HepG2 (cell line): Measurements from ENCODE around the gene TATDN2. TPM values are rescaled to one million over a fixed set of nuclear protein-coding genes. Genes with fewer than 3 reads are reported as not detected.

ENCODE experiments used
- ETV6 ChIP-seq: sonication (generic); formaldehyde crosslinking; conservative IDR thresholded peaks from 2 replicates; pipeline ENCODE4 v1.4.0; 2020; ENCODE audit warnings: missing genetic modification reagents
- HOXA9 ChIP-seq: sonication (generic); formaldehyde crosslinking; IDR thresholded peaks from 2 replicates; pipeline ENCODE4 v1.8.1; 2022; ENCODE audit warnings: missing genetic modification reagents, mild to moderate bottlenecking, moderate library complexity, borderline replicate concordance
- MEF2D ChIP-seq: sonication (generic); formaldehyde crosslinking; IDR thresholded peaks from 2 replicates; pipeline ENCODE4 v1.5.1; 2020; ENCODE audit warnings: mild to moderate bottlenecking, missing genetic modification reagents
- NFYC ChIP-seq: IDR thresholded peaks from 2 replicates; pipeline ENCODE4 v1.6.1; 2016; ENCODE audit warnings: missing genetic modification reagents, missing compliant biosample characterization
- SALL2 ChIP-seq: sonication (generic); formaldehyde crosslinking; IDR thresholded peaks from 2 replicates; pipeline ENCODE4 v1.8.1; 2023; ENCODE audit warnings: mild to moderate bottlenecking, missing genetic modification reagents, inconsistent platforms
- SP1 ChIP-seq, 2 experiments: fragments of 450-650 bp in 1 of 2; sonication (generic) in 1 of 2; formaldehyde crosslinking in 1 of 2; IDR thresholded peaks; 2 replicates each; pipeline versions ENCODE4 v1.4.0 to v1.6.1; 2016 to 2020; ENCODE audit warnings: missing genetic modification reagents in 1 of 2
- ZFP36L1 ChIP-seq: sonication (generic); formaldehyde crosslinking; IDR thresholded peaks from 2 replicates; pipeline ENCODE4 v1.8.0; 2022; ENCODE audit warnings: mild to moderate bottlenecking, missing genetic modification reagents, moderate library complexity
- ZNF225 ChIP-seq: sonication (generic); formaldehyde crosslinking; IDR thresholded peaks from 2 replicates; pipeline ENCODE4 v1.4.0; 2020; ENCODE audit warnings: mild to moderate bottlenecking, missing genetic modification reagents
- ZNF3 ChIP-seq: IDR thresholded peaks from 2 replicates; pipeline ENCODE4 v1.7.0; 2017; ENCODE audit warnings: inconsistent platforms
- polyA plus RNA-seq, 8 experiments: library from polyadenylated mRNA; depleted of rRNA in 3 of 8; stranded (reverse) in 7 of 8; unstranded in 1 of 8; fragments of >200 nt; fragmentation: Illumina TruSeq in 4 of 8; extraction: Trizol in 4 of 8; gene quantifications; 2 replicates each; pipeline versions ENCODE4 v1.2.1 to v1.2.3, GENCODE V29; 2011 to 2016; ENCODE audit warnings: low read depth in 4 of 8, missing spikeins in 1 of 8, mixed read lengths in 1 of 8; ENCODE audit not compliant: insufficient read depth in 1 of 8
- total RNA-seq, 5 experiments: library from RNA; depleted of rRNA; stranded (reverse); fragments of >200 nt; fragmentation: Illumina TruSeq; extraction: Trizol; gene quantifications; 2 replicates each; pipeline ENCODE4 v1.2.3, GENCODE V29; 2016; ENCODE audit warnings: low read depth in 1 of 5
- TF ChIP-seq, protein P1 (sequence below): IDR thresholded peaks from 2 replicates; pipeline ENCODE4 v1.6.1; 2016; ENCODE audit warnings: low read depth, missing genetic modification reagents, missing compliant biosample characterization
- TF ChIP-seq, protein P2 (sequence below): IDR thresholded peaks from 2 replicates; pipeline ENCODE4 v1.6.1; 2016; ENCODE audit warnings: missing genetic modification reagents, missing compliant biosample characterization
- TF ChIP-seq, protein P3 (sequence below): conservative IDR thresholded peaks from 2 replicates; pipeline ENCODE4 v1.6.1; 2018; ENCODE audit warnings: missing genetic modification reagents
- TF ChIP-seq, protein P4 (sequence below): sonication (generic); formaldehyde crosslinking; IDR thresholded peaks from 2 replicates; pipeline ENCODE4 v1.5.0; 2020; ENCODE audit warnings: missing genetic modification reagents
- TF ChIP-seq, protein P5 (sequence below): sonication (generic); formaldehyde crosslinking; IDR thresholded peaks from 2 replicates; pipeline ENCODE4 v1.5.0; 2020; ENCODE audit warnings: missing genetic modification reagents
- TF ChIP-seq, protein P6 (sequence below): sonication (generic); formaldehyde crosslinking; IDR thresholded peaks from 2 replicates; pipeline ENCODE4 v1.5.0; 2020; ENCODE audit warnings: mild to moderate bottlenecking, missing genetic modification reagents, moderate library complexity

The TATDN2 gene
- total and polyA plus RNA-seq, 2 of the 13 experiments (the other 11 are each of a cell fraction or from before 2014, with no cell fraction given), result 12.1 to 21.9 TPM

DNA sequence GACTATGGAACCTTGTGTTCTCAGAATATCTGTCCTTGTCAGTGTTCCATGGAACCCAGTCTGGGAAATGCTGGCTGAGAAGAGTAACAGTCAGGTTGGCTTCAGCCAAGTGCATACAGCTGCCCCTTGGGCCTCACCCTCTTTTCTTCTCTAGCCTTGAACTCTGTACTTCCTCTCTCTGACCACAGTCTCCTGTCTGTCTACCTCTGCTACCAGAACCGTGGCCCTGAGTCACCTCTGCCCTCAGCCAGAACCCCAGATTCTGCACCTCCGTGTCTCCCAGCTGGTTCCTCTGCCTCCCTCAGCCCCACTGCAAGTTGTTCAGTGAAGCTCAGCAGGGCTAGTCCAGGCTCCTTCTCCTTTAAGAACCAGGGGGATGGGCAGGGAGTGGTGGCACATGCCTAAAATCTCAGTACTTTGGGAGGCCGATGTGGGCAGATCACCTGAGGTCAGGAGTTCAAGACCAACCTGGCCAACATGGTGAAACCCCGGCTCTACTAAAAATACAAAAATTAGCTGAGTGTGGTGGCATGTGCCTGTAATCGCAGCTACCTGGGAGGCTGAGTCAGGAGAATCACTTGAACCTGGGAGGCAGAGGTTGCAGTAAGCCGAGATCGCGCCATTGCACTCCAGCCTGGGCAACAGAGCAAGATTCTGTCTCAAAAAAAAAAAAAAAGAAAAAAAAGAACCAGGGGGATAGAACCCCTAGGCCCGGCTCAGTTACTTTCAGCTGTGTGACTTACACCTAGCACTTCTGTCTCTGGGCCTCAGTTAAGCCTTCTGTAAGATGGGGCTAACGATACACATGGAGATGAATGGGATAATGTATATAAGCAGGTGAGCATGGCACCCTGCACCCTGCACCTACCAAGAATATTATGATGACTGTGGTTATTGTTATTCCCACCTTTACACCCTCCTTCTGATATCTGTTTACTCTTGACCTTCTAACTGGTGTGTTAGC, 24.3 kb upstream of the TATDN2 start (continued):
- TF ChIP-seq ZFP36L1 (CRISPR knock-in tag) (no peak), HOXA9 (CRISPR knock-in tag) (no peak), ETV6 (no peak), MEF2D (CRISPR knock-in tag) (no peak), NFYC (CRISPR knock-in tag) (no peak), ZNF3 (CRISPR knock-in tag) (no peak), SALL2 (CRISPR knock-in tag) (no peak), SP1 (IDR thresholded peaks at IDR 0.05) (no peak), SP1 (CRISPR knock-in tag; IDR thresholded peaks at IDR 0.05) (no peak), ZNF225 (no peak)
- TF ChIP-seq, protein P1, sequence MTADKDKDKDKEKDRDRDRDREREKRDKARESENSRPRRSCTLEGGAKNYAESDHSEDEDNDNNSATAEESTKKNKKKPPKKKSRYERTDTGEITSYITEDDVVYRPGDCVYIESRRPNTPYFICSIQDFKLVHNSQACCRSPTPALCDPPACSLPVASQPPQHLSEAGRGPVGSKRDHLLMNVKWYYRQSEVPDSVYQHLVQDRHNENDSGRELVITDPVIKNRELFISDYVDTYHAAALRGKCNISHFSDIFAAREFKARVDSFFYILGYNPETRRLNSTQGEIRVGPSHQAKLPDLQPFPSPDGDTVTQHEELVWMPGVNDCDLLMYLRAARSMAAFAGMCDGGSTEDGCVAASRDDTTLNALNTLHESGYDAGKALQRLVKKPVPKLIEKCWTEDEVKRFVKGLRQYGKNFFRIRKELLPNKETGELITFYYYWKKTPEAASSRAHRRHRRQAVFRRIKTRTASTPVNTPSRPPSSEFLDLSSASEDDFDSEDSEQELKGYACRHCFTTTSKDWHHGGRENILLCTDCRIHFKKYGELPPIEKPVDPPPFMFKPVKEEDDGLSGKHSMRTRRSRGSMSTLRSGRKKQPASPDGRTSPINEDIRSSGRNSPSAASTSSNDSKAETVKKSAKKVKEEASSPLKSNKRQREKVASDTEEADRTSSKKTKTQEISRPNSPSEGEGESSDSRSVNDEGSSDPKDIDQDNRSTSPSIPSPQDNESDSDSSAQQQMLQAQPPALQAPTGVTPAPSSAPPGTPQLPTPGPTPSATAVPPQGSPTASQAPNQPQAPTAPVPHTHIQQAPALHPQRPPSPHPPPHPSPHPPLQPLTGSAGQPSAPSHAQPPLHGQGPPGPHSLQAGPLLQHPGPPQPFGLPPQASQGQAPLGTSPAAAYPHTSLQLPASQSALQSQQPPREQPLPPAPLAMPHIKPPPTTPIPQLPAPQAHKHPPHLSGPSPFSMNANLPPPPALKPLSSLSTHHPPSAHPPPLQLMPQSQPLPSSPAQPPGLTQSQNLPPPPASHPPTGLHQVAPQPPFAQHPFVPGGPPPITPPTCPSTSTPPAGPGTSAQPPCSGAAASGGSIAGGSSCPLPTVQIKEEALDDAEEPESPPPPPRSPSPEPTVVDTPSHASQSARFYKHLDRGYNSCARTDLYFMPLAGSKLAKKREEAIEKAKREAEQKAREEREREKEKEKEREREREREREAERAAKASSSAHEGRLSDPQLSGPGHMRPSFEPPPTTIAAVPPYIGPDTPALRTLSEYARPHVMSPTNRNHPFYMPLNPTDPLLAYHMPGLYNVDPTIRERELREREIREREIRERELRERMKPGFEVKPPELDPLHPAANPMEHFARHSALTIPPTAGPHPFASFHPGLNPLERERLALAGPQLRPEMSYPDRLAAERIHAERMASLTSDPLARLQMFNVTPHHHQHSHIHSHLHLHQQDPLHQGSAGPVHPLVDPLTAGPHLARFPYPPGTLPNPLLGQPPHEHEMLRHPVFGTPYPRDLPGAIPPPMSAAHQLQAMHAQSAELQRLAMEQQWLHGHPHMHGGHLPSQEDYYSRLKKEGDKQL (CRISPR knock-in tag), result no peak
- TF ChIP-seq, protein P2, sequence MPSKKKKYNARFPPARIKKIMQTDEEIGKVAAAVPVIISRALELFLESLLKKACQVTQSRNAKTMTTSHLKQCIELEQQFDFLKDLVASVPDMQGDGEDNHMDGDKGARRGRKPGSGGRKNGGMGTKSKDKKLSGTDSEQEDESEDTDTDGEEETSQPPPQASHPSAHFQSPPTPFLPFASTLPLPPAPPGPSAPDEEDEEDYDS (CRISPR knock-in tag), result no peak
- TF ChIP-seq, protein P3, sequence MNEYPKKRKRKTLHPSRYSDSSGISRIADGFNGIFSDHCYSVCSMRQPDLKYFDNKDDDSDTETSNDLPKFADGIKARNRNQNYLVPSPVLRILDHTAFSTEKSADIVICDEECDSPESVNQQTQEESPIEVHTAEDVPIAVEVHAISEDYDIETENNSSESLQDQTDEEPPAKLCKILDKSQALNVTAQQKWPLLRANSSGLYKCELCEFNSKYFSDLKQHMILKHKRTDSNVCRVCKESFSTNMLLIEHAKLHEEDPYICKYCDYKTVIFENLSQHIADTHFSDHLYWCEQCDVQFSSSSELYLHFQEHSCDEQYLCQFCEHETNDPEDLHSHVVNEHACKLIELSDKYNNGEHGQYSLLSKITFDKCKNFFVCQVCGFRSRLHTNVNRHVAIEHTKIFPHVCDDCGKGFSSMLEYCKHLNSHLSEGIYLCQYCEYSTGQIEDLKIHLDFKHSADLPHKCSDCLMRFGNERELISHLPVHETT, result no peak
- TF ChIP-seq, protein P4, sequence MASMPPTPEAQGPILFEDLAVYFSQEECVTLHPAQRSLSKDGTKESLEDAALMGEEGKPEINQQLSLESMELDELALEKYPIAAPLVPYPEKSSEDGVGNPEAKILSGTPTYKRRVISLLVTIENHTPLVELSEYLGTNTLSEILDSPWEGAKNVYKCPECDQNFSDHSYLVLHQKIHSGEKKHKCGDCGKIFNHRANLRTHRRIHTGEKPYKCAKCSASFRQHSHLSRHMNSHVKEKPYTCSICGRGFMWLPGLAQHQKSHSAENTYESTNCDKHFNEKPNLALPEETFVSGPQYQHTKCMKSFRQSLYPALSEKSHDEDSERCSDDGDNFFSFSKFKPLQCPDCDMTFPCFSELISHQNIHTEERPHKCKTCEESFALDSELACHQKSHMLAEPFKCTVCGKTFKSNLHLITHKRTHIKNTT (CRISPR knock-in tag), result no peak
- TF ChIP-seq, protein P5, sequence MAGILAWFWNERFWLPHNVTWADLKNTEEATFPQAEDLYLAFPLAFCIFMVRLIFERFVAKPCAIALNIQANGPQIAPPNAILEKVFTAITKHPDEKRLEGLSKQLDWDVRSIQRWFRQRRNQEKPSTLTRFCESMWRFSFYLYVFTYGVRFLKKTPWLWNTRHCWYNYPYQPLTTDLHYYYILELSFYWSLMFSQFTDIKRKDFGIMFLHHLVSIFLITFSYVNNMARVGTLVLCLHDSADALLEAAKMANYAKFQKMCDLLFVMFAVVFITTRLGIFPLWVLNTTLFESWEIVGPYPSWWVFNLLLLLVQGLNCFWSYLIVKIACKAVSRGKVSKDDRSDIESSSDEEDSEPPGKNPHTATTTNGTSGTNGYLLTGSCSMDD (CRISPR knock-in tag), result no peak
- TF ChIP-seq, protein P6, sequence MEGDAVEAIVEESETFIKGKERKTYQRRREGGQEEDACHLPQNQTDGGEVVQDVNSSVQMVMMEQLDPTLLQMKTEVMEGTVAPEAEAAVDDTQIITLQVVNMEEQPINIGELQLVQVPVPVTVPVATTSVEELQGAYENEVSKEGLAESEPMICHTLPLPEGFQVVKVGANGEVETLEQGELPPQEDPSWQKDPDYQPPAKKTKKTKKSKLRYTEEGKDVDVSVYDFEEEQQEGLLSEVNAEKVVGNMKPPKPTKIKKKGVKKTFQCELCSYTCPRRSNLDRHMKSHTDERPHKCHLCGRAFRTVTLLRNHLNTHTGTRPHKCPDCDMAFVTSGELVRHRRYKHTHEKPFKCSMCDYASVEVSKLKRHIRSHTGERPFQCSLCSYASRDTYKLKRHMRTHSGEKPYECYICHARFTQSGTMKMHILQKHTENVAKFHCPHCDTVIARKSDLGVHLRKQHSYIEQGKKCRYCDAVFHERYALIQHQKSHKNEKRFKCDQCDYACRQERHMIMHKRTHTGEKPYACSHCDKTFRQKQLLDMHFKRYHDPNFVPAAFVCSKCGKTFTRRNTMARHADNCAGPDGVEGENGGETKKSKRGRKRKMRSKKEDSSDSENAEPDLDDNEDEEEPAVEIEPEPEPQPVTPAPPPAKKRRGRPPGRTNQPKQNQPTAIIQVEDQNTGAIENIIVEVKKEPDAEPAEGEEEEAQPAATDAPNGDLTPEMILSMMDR (CRISPR knock-in tag), result 0 out of 2 replicates have a peak, but pooled peaks have one; percentile 8
